ENCODE data around the gene SYNE1. TPM values are rescaled to one million over a fixed set of nuclear protein-coding genes. Genes with fewer than 3 reads are reported as not detected.
"Not testable (repeated sequence)": the region's sequence is repeated elsewhere in the genome, so short reads cannot be mapped to it uniquely, and the experiment has no call there.

Gene SYNE1
- total RNA-seq, 3 donors from 2014 or later (not counting 1 experiment from before 2014, with no cell fraction given) = 489 to 570 (median 498) TPM

GRCh38 chr6:152330961-152331360, 306.2 kb downstream of the SYNE1 start:
- peak overlapping the region in 1 of 2 donors; percentile 26 for H3K27ac Mint-ChIP-seq
- WGBS (ENCODE audit: insufficient coverage) = 95% methylated on average over 7 of the region's 7 CpGs
- Histone ChIP-seq H3K27ac (ENCODE audit: low read length) (no peak overlapping the region), H3K27me3 (ENCODE audit: control insufficient read depth, insufficient read depth, low read length) (no peaks in the 10 kb centered on the region), H3K9me3 (ENCODE audit: control insufficient read depth, insufficient read depth, low read length) (no peaks in the 10 kb centered on the region), H3K4me1 (ENCODE audit: control insufficient read depth, insufficient read depth, low read length) (no peaks in the 10 kb centered on the region), H3K36me3 (ENCODE audit: control insufficient read depth, insufficient read depth, low read length) (peaks cover 63% of the 10 kb centered on the region), H3K4me3 (ENCODE audit: low read length) (no peak overlapping the region)
- H3K4me1 Mint-ChIP-seq = no peaks in the 10 kb centered on the region
- no peaks in the 10 kb centered on the region for H3K27me3 Mint-ChIP-seq (ENCODE audit: low read depth in 2 of 2)
- no peak overlapping the region for H3K4me3 Mint-ChIP-seq
- DNase-seq (no peak), ATAC-seq (no peak)
- TF ChIP-seq CTCF (IDR thresholded peaks at IDR 0.05) = no peak
- H3K9me3 Mint-ChIP-seq = no peaks in the 10 kb centered on the region
- intact Hi-C loops (cut with micrococcal nuclease) = loop anchor here (10.0 kb wide), 1 partner anchor 566 kb away; no protein-coding TSS in a partner anchor
- H3K36me3 Mint-ChIP-seq = peaks cover 17% of the 10 kb centered on the region

GRCh38 chr6:152329638-152330448, 307.3 kb downstream of the SYNE1 start:
- H3K27ac ChIP-seq (ENCODE audit: low read length) = no peak overlapping the region
- WGBS (ENCODE audit: insufficient coverage) = 76% methylated on average over 12 of the region's 13 CpGs
- Mint-ChIP-seq H3K27ac (no peak overlapping the region), H3K36me3 (peaks cover 17% of the 10 kb centered on the region), H3K4me3 (no peak overlapping the region), H3K27me3 (ENCODE audit: low read depth in 2 of 2) (no peaks in the 10 kb centered on the region), H3K9me3 (no peaks in the 10 kb centered on the region), H3K4me1 (no peaks in the 10 kb centered on the region)
- H3K4me3 ChIP-seq (ENCODE audit: low read length) = no peak overlapping the region
- ATAC-seq (no peak), DNase-seq (no peak)
- H3K9me3 ChIP-seq (ENCODE audit: control insufficient read depth, insufficient read depth, low read length) = no peaks in the 10 kb centered on the region
- intact Hi-C loops (cut with micrococcal nuclease) = loop anchor here (10.0 kb wide), 1 partner anchor 565 kb away; no protein-coding TSS in a partner anchor
- H3K4me1 ChIP-seq (ENCODE audit: control insufficient read depth, insufficient read depth, low read length) = no peaks in the 10 kb centered on the region
- H3K27me3 ChIP-seq (ENCODE audit: control insufficient read depth, insufficient read depth, low read length) = no peaks in the 10 kb centered on the region
- no peak for TF ChIP-seq CTCF (IDR thresholded peaks at IDR 0.05)
- H3K36me3 ChIP-seq (ENCODE audit: control insufficient read depth, insufficient read depth, low read length) = peaks cover 72% of the 10 kb centered on the region

- ATAC-seq = not testable (repeated sequence)
Measured at GRCh38 chr6:152328200-152328599, 309.0 kb downstream of the SYNE1 start.

GRCh38 chr6:152323376-152323775, 313.8 kb downstream of the SYNE1 start:
- H3K4me3 ChIP-seq (ENCODE audit: low read length) = no peak overlapping the region
- no peaks in the 10 kb centered on the region for H3K4me1 ChIP-seq (ENCODE audit: control insufficient read depth, insufficient read depth, low read length)
- DNase-seq (no peak), ATAC-seq (no peak)
- H3K4me1 Mint-ChIP-seq = no peaks in the 10 kb centered on the region
- intact Hi-C loops (cut with micrococcal nuclease) = no loop called here
- no peak overlapping the region for H3K27ac ChIP-seq (ENCODE audit: low read length)
- no peaks in the 10 kb centered on the region for H3K27me3 ChIP-seq (ENCODE audit: control insufficient read depth, insufficient read depth, low read length)
- H3K27me3 Mint-ChIP-seq (ENCODE audit: low read depth in 2 of 2) = no peaks in the 10 kb centered on the region
- H3K27ac Mint-ChIP-seq = no peak overlapping the region
- peaks cover 29% of the 10 kb centered on the region for H3K36me3 Mint-ChIP-seq
- WGBS (ENCODE audit: insufficient coverage) = 94% methylated on average over 13 of the region's 13 CpGs
- H3K4me3 Mint-ChIP-seq = no peak overlapping the region
- no peaks in the 10 kb centered on the region for H3K9me3 Mint-ChIP-seq
- no peak for TF ChIP-seq CTCF (IDR thresholded peaks at IDR 0.05)
- H3K36me3 ChIP-seq (ENCODE audit: control insufficient read depth, insufficient read depth, low read length) = peaks cover 74% of the 10 kb centered on the region
- H3K9me3 ChIP-seq (ENCODE audit: control insufficient read depth, insufficient read depth, low read length) = no peaks in the 10 kb centered on the region

More at GRCh38 chr6:152328200-152328599, 309.0 kb downstream of the SYNE1 start:
- H3K9me3 Mint-ChIP-seq; H3K36me3 Mint-ChIP-seq; intact Hi-C loops (cut with micrococcal nuclease); DNase-seq; H3K27me3 Mint-ChIP-seq (ENCODE audit: low read depth in 2 of 2); H3K27ac Mint-ChIP-seq; H3K4me3 Mint-ChIP-seq; H3K27ac ChIP-seq (ENCODE audit: low read length); H3K9me3 ChIP-seq (ENCODE audit: control insufficient read depth, insufficient read depth, low read length); H3K27me3 ChIP-seq (ENCODE audit: control insufficient read depth, insufficient read depth, low read length); H3K4me1 Mint-ChIP-seq; H3K4me1 ChIP-seq (ENCODE audit: control insufficient read depth, insufficient read depth, low read length); H3K4me3 ChIP-seq (ENCODE audit: low read length): not testable (repeated sequence)
- peaks cover 70% of the 10 kb centered on the region for H3K36me3 ChIP-seq (ENCODE audit: control insufficient read depth, insufficient read depth, low read length)
- 97% methylated on average over 3 of the region's 3 CpGs for WGBS (ENCODE audit: insufficient coverage)

All from natural killer cell (primary cell).